Activated CD8-positive, alpha-beta T cell treated with anti-CD3 and anti-CD28 coated beads for 36 hours (primary cell): ENCODE results near the gene C1orf35. TPM values are rescaled to one million over a fixed set of nuclear protein-coding genes. Genes with fewer than 3 reads are reported as not detected.
A peak's percentile ranks its signal among the peaks of the same experiment; 100 is the strongest.

Experiments
- ATAC-seq: fragments of 200-7000 bp; cut with Tn5 transposase; one replicate; pipeline ENCODE4 v1.10.0; 2021; ENCODE audit warnings: mild to moderate bottlenecking, moderate library complexity
- CTCF ChIA-PET: fragments of 350-600 bp; sonication (Branson Sonifier 250); formaldehyde crosslinking; loops from one replicate; lab custom pipeline; 2021; ENCODE audit warnings: antibody characterized with exemption; lab: Charles Lee
- POLR2A ChIA-PET: fragments of 350-600 bp; sonication (Branson Sonifier 250); formaldehyde crosslinking; loops from one replicate; lab custom pipeline; 2021; ENCODE audit warnings: antibody characterized with exemption; lab: Charles Lee
- DNase-seq: peaks from one replicate; pipeline ENCODE4 v3.0.0-alpha.2; 2020
- H3K27ac Mint-ChIP-seq: one replicate; pipeline ENCODE4 v1.8.0; 2021; ENCODE audit warnings: mild to moderate bottlenecking, mixed read lengths
- H3K27me3 Mint-ChIP-seq: one replicate; pipeline ENCODE4 v1.8.0; 2021; ENCODE audit warnings: mixed read lengths
- H3K36me3 Mint-ChIP-seq: one replicate; pipeline ENCODE4 v1.8.0; 2021; ENCODE audit warnings: low read depth, mixed read lengths
- H3K4me1 Mint-ChIP-seq: one replicate; pipeline ENCODE4 v1.8.0; 2021; ENCODE audit warnings: low read depth, mixed read lengths
- H3K4me3 Mint-ChIP-seq: one replicate; pipeline ENCODE4 v1.8.0; 2021; ENCODE audit warnings: mild to moderate bottlenecking, moderate library complexity, mixed read lengths
- H3K9me3 Mint-ChIP-seq: one replicate; pipeline ENCODE4 v1.8.0; 2021; ENCODE audit warnings: mixed read lengths
- intact Hi-C: fragments of 100-400 bp; cut with micrococcal nuclease; formaldehyde crosslinking; loops from one replicate; pipeline ENCODE4 v1.10.0; 2022
- microRNA-seq: library from miRNA; unstranded; fragments of <30 nt; microRNA quantifications from one replicate; pipeline ENCODE4 v1.2.0, GENCODE V29; 2022; ENCODE audit warnings: borderline microRNAs expressed, borderline replicate concordance
- total RNA-seq, 2 experiments: library from RNA; stranded (reverse); gene quantifications; one replicate each; pipeline ENCODE4 v1.2.3, GENCODE V29; 2021
- TF ChIP-seq, protein P1 (sequence below): fragments of 200-600 bp; IDR thresholded peaks from one replicate; pipeline ENCODE4 v1.8.0; 2022; ENCODE audit warnings: antibody characterized with exemption, mild to moderate bottlenecking

C1orf35 gene
- total RNA-seq, 2 experiments from 2014 or later: 22.2 to 23.5 TPM

DNA sequence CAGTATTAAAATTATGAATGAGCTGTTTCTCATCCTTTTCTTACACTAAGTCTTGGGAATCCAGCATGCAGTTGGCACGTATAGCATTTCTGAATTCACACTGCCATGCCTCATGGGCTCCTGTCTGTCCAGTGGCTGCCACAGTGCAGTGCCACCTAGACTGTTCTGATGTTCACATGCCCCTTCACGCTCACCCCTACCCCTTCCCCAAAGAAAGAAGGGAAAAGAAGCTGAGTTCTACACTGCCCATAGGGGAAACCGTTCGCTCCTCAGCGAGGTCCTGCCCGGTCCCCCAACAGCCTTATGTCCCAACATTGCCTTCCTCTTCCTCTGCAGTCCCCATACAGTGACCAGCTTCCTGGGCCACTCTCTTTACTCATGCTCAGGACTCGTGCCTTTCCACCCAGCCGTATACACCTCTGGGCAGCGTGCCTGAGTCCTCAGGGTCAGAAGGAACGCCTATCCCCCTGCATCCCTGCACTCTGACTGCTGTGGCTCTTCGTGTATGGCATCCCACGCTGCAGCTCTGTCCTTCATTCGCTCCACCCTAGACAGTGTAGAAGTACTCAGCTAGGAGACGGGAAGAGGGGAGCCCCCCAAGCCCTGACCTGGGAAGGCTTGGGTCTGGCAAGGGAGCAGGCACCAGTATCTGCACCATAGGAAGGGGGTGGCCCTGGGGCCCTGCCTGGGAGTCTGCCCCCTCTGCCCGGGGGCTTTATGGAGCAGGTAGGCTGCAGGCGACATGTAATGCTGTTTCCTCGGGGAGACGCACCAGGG, 44.8 kb downstream of the C1orf35 start:
- Mint-ChIP-seq H3K4me1 (peaks cover 5% of the 10 kb centered on the region), H3K4me3 (peak overlapping the region; percentile 55), H3K27me3 (peaks cover 41% of the 10 kb centered on the region)

More for the DNA sequence above, 44.8 kb downstream of the C1orf35 start:
- intact Hi-C loops: no loop called here
- TF ChIP-seq, protein P1, sequence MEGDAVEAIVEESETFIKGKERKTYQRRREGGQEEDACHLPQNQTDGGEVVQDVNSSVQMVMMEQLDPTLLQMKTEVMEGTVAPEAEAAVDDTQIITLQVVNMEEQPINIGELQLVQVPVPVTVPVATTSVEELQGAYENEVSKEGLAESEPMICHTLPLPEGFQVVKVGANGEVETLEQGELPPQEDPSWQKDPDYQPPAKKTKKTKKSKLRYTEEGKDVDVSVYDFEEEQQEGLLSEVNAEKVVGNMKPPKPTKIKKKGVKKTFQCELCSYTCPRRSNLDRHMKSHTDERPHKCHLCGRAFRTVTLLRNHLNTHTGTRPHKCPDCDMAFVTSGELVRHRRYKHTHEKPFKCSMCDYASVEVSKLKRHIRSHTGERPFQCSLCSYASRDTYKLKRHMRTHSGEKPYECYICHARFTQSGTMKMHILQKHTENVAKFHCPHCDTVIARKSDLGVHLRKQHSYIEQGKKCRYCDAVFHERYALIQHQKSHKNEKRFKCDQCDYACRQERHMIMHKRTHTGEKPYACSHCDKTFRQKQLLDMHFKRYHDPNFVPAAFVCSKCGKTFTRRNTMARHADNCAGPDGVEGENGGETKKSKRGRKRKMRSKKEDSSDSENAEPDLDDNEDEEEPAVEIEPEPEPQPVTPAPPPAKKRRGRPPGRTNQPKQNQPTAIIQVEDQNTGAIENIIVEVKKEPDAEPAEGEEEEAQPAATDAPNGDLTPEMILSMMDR: no peak
- CTCF ChIA-PET: interaction anchor here (1.0 to 1.6 kb wide), 3 partner anchors 9 to 60 kb away, joined by 3 to 7 read pairs (median 3); no protein-coding TSS in a partner anchor
- DNase-seq (no peak), ATAC-seq (no peak)
- POLR2A ChIA-PET: no interaction called here
- Mint-ChIP-seq H3K9me3 (no peaks in the 10 kb centered on the region), H3K36me3 (no peaks in the 10 kb centered on the region), H3K27ac (no peak overlapping the region)

Small RNA genes lying within 50 kb of the gene (microRNA-seq; reads per million reads assigned to microRNA genes)
- gene MIR3620: 0.91 reads per million

Other genes with a start within 250 kb of the C1orf35 start
- gene WNT9A, start 155.4 kb downstream of the C1orf35 start, total RNA-seq: not detected
- gene WNT3A, start 96.3 kb downstream of the C1orf35 start, total RNA-seq: not detected
- 100 to 1,000 TPM; 349 to 350 TPM for gene ARF1, start 20.6 kb downstream of the C1orf35 start, total RNA-seq
- gene MRPL55, start 6.0 kb upstream of the C1orf35 start, total RNA-seq: 10 to 100 TPM; 67.8 to 68.3 TPM
- 100 to 1,000 TPM; 375 to 376 TPM for gene GUK1, start 37.0 kb upstream of the C1orf35 start, total RNA-seq
- gene GJC2, start 46.6 kb upstream of the C1orf35 start, total RNA-seq: 1 to 10 TPM; 3.4 to 3.5 TPM
- gene IBA57, start 62.5 kb upstream of the C1orf35 start, total RNA-seq: 10 to 100 TPM in 1 of 2 experiments, 1 to 10 TPM in 1; 9.7 to 10.8 TPM
- 10 to 100 TPM; 21.6 to 23.7 TPM for gene OBSCN, start 104.7 kb upstream of the C1orf35 start, total RNA-seq